HG03045 (cell line): ENCODE results near the gene TRMT112.
"Not testable (repeated sequence)": the region's sequence is repeated elsewhere in the genome, so short reads cannot be mapped to it uniquely, and the experiment has no call there.

Experiments
- ATAC-seq: cut with Tn5 transposase; IDR thresholded peaks from one replicate; pipeline ENCODE4 v1.9.1; 2021; ENCODE audit warnings: mild to moderate bottlenecking, moderate library complexity; ENCODE audit not compliant: unreplicated experiment

Gene TRMT112

DNA sequence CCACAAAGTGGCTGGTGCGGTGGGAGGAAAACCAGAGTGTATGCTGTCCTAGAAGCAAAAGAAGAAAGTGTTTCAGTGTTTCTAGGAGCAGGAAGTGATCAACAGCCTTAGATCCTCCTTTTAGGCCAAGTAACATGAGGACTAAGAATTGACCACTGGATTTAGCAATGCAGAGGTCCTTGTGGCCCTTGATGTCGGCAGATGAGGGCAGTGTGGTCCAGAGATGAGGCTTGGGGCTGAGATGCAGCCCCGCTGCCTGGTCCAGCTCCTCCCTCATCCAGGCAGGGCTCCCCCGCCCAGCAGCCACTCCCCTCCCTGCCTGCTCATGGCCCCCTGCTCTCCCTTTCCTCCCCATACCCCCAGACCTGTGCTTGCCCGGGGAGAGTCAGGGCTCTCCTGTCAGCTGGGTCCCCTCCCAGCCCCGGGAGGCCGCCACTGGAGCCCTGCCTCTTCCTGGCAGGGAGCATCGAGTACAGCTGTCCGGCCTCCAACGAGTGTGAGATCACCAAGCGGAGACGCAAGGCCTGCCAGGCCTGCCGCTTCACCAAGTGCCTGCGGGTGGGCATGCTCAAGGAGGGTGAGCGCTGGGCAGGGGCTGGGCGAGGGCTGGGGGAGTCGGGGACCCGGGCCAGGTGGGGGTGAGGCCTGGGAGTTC is 3.7 kb downstream of the TRMT112 start:
- no peak for ATAC-seq

DNA sequence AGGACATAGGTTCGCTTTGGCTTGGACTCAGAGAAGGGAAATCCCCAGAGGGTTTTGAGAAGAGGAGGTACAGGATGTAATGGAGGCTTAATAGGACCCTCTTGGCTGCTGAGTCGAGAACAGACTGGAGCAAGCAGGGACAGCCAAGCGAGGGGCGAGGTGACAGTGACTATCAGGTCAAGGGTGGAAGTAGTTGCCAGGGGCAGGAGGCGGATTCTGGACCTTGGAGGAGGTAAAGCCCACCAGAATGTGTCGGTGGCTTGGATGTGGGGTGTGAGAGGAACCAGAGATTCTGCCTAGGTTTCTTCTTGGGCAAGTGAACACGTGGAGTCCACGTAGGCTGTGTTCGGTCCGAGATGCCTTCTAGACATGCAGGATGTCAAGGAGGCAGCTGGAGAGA is 4.4 kb downstream of the TRMT112 start:
- no peak for ATAC-seq

GRCh38 chr11:64307795-64308194 is 9.6 kb downstream of the TRMT112 start:
- not testable (repeated sequence) for ATAC-seq

- no peak for ATAC-seq
Observed at GRCh38 chr11:64306876-64307622, 10.3 kb downstream of the TRMT112 start.

DNA sequence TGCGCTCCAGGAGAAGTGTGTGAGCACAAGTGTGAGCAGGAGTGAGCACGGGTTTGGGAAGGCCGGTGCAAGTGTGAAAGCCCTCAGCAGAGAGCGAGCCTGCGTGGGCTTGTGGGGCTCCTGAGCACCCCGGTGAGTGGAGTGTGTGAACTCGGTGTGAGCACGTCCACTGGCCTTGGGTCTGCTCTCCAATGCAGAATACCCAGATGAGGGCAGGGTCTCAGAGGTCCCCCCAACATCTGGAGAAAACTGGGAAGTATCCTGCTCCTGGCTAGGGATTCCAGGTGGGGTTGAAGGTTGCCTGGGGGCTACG is 10.8 kb downstream of the TRMT112 start:
- ATAC-seq, result no peak

GRCh38 chr11:64305691-64306562 is 11.4 kb downstream of the TRMT112 start:
- peak; percentile 33 for ATAC-seq

DNA sequence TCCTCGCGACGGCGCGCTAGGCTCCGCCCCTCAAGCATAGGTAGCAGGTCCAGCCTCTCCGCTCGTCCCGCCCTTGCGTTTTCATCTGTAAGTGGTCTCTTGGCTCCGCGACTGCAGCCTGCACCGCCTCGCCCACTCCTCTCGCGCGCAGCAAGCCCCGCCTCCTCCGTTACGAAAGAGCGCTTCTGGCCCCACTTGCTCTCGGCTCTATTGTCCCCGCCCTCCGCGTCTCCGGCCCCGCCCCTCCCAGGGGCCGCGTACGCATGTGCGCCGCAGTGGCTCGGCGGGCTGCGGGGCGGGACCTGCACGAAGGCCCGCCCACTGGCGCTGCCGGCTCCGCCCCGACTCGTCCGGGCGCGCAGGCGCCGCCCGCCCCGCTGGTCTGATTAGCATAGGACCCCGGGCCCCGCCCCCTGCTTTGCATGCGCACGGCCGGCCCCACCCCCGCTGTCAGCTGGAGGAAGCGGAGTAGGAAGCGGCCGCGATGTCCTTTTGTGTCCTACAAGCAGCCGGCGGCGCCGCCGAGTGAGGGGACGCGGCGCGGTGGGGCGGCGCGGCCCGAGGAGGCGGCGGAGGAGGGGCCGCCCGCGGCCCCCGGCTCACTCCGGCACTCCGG is 12.2 kb downstream of the TRMT112 start, which contains the start of gene ESRRA:
ESRRA (plus strand) TSS at position 450 of the 616 bp plus-strand sequence. CDS start 1,656 bp downstream, outside the sequence.
- peak; percentile 70 for ATAC-seq

DNA sequence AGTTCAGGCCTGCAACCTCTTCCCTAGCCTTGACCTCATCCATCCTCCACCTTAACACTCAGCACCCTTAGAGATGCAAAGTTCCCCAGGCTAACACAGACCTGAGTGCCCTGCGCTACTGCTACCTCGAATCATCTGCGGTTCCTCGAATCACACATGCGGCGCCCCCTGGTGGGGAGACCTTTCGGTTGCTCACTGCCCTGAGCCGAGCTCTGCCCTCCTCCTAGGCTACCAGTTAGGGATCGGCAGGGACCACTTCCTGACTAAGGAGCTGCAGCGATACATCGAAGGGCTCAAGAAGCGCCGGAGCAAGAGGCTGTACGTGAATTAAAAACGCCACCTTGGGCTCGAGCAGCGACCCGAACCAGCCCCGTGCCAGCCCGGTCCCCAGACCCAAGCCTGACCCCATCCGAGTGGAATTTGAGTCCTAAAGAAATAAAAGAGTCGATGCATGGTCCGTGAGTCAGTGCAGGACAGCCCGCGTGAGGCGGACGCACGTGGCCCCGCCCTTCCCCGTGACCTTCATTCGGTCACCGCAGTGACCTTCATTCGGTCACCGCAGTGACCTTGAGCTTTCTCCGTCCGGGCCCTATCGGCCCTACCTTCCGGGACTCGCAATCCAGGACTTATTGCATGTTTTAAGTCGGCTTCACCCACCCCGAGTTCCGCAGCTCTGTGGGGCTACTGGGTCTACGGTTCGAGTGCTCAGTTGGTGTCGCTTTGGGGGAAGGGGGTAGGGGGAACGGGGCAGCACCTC is 12.9 kb downstream of the TRMT112 start:
- peak; percentile 19 for ATAC-seq

DNA sequence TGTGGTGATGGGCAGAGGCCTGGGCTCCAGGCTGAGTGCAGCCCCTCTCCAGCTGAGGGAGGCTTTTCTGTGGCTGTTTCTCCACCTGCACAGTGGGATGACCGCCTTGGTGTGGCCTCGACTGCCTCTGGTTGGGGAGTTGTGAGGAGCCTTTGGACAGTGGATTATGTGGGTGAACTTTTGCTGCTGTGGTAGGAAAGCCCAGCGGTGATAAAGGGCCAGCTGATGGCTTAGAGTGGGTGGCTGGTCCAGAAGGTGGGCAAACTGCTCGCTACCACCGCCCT is 13.4 kb downstream of the TRMT112 start:
- ATAC-seq, result no peak

- no peak for ATAC-seq
Observed at GRCh38 chr11:64303109-64304031, 14.0 kb downstream of the TRMT112 start.

- no peak for ATAC-seq
Observed at GRCh38 chr11:64299847-64300648, 17.3 kb downstream of the TRMT112 start, which contains the start of gene CATSPERZ. Gene CATSPERZ (plus strand): TSS chr11:64300358. CDS start chr11:64300411, 53 bp downstream.

DNA sequence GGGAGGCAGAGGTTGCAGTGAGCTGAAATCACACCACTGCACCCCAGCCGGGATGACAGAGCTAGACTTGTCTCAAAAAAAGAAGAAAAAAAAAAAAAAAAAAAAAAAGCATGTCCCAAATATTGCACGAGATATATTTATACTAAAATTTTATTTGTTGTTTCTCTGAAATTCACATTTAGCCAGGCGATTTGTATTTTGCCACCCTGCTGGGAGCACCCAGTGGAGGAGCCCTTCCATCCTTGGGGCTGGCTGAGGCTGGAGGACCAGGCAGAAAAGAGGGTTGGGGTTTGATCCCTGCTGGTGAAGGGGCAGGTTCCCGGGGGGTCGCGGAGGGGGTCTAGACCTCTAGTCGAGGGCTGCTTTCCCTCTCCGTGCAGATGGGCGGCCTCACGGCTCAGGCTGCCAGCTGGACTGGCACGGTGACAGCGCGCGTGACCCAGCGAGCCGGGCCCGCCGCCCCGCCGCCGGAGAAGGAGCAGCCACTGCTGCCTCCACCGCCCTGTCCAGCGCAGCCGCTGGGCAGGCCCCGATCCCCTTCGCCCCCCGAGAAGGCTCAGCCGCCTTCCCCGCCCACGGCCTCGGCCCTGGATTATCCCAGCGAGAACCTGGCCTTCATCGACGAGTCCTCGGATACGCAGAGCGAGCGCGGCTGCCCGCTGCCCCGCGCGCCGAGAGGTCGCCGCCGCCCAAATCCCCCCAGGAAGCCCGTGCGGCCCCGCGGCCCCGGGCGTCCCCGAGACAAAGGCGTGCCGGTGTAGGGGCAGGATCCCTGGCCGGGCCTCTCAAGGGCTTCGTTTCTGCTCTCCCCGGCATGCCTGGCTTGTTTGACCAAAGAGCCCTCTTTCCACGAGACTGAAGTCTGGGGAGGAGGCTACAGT is 18.2 kb downstream of the TRMT112 start:
- ATAC-seq, result no peak

- ATAC-seq, result no peak
Observed at GRCh38 chr11:64297699-64298358, 19.5 kb downstream of the TRMT112 start.

- no peak for ATAC-seq
Observed at GRCh38 chr11:64296830-64297698, 20.3 kb downstream of the TRMT112 start.

DNA sequence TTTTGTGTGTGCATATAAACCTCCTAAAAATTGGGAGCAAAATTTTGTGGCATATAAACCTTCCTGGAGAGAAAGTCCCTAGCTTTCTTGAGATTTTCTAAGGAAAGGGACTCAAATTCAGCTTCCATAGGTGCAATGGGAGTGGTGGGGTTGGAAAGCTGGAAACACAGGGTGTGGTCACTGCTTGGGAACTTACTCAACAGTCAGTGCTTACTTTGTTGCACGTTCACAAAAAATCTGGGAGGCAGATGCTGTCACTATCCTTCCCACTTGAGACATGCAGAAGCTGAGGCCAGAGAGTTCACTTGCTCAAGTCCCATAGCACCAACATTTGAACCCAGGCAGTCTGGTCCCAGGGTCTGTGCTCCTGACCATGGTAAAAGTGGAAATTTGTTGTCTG is 21.1 kb downstream of the TRMT112 start:
- no peak for ATAC-seq

GRCh38 chr11:64295760-64296159 is 21.6 kb downstream of the TRMT112 start:
- ATAC-seq, result no peak
